GM19463 (cell line): ENCODE results near the gene CCNT2.
A peak's percentile ranks its signal among the peaks of the same experiment; 100 is the strongest.
"Not testable (repeated sequence)": the region's sequence is repeated elsewhere in the genome, so short reads cannot be mapped to it uniquely, and the experiment has no call there.

ENCODE experiments used
- ATAC-seq: cut with Tn5 transposase; IDR thresholded peaks from one replicate; pipeline ENCODE4 v1.9.1; 2021; ENCODE audit warnings: mild to moderate bottlenecking, moderate library complexity; ENCODE audit not compliant: unreplicated experiment

Gene CCNT2

GRCh38 chr2:134918526-134919340 is at the start of gene CCNT2:
TSS of gene CCNT2 (plus strand) at chr2:134918822. CDS start at chr2:134918855, 33 bp downstream.
- ATAC-seq, result peak; percentile 75

GRCh38 chr2:134869946-134870736 is 48.5 kb upstream of the CCNT2 start:
- no peak for ATAC-seq

GRCh38 chr2:134873152-134873551 is 45.5 kb upstream of the CCNT2 start:
- ATAC-seq, result no peak

GRCh38 chr2:134875309-134875708 is 43.3 kb upstream of the CCNT2 start:
- no peak for ATAC-seq

GRCh38 chr2:134882773-134883172 is 35.8 kb upstream of the CCNT2 start:
- no peak for ATAC-seq

GRCh38 chr2:134883552-134884293 is 34.9 kb upstream of the CCNT2 start:
- ATAC-seq, result no peak

- ATAC-seq, result no peak
Observed at GRCh38 chr2:134884435-134884834, 34.2 kb upstream of the CCNT2 start.

- no peak for ATAC-seq
Observed at GRCh38 chr2:134892282-134893035, 26.2 kb upstream of the CCNT2 start.

- ATAC-seq, result no peak
Observed at GRCh38 chr2:134897932-134898331, 20.7 kb upstream of the CCNT2 start.

GRCh38 chr2:134899204-134899603 is 19.4 kb upstream of the CCNT2 start:
- no peak for ATAC-seq

GRCh38 chr2:134900151-134900550 is 18.5 kb upstream of the CCNT2 start:
- ATAC-seq, result no peak

GRCh38 chr2:134903701-134904100 is 14.9 kb upstream of the CCNT2 start:
- ATAC-seq, result not testable (repeated sequence)

- no peak for ATAC-seq
Observed at GRCh38 chr2:134905168-134905567, 13.5 kb upstream of the CCNT2 start.

GRCh38 chr2:134906726-134907125 is 11.9 kb upstream of the CCNT2 start:
- no peak for ATAC-seq

- ATAC-seq, result not testable (repeated sequence)
Observed at GRCh38 chr2:134907441-134908116, 11.0 kb upstream of the CCNT2 start.

- no peak for ATAC-seq
Observed at GRCh38 chr2:134910763-134911399, 7.7 kb upstream of the CCNT2 start.

GRCh38 chr2:134911400-134911785 is 7.2 kb upstream of the CCNT2 start:
- no peak for ATAC-seq

- ATAC-seq, result no peak
Observed at GRCh38 chr2:134912361-134912760, 6.3 kb upstream of the CCNT2 start.

- no peak for ATAC-seq
Observed at GRCh38 chr2:134917360-134917865, 1.2 kb upstream of the CCNT2 start.
